ENCODE results near the gene MEX3B. TPM values are rescaled to one million over a fixed set of nuclear protein-coding genes. Genes with fewer than 3 reads are reported as not detected.

MEX3B gene
- total RNA-seq, 2 experiments from 2014 or later: 5.8 to 8.7 TPM

DNA sequence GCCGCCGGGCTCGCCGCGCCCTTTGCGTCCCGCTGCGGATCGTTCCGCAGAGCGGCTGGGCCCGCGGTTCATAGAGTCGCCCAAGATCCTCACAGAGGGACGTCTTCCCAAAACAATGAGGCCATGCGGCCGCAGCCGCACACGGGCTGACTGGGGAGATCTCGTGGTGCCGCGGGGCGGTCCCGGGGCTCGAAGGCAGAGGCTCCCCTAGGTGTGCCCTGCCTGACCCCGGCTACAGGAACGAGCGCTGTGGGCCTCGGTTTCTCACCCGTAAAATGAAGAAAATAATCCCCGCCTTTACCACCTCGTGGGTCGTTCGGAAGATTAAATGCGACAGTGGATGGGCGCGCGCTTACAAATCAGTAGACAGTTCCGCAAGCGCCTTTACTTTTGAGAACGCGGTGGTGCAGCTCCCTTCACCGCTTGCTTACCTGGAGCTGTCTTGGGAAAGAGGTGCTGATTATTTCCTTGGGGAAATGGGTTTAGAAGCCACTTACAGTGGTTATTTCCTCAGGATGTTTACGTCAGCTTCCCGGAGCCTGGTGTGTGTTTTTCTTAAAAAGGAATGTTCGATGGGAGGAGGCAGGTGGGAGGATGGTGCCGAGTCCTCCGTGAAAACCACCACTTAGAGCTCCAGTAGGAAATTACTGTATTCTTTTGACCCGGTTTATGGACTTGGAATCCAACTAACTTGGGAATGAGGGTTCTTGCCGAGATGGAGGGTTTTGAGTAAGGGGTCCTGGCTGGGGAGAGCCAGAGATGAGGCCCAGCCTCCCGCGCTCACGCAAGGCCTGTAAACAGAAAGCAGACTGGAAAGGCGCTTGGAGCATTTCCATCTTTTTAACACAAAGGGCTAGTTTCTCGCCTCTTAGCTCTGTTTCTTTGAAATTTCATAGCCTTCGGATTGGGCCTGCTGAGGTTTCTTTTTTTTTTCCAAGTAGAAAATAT is 1.9 kb upstream of the MEX3B start:
- Histone ChIP-seq H3K36me3 (ENCODE audit: insufficient read depth, low read length) (no peaks in the 10 kb centered on the region), H3K4me3 (ENCODE audit: low read depth, low read length, poor library complexity, severe bottlenecking) (peak overlapping the region; percentile 91), H3K9me2 (ENCODE audit: insufficient read depth, low read length) (no peaks in the 10 kb centered on the region), H2AFZ (ENCODE audit: low read length) (peak overlapping the region; percentile 95), H3K9me3 (ENCODE audit: low read length) (no peaks in the 10 kb centered on the region), H3K4me2 (ENCODE audit: low read length) (peak overlapping the region; percentile 73), H3K4me1 (ENCODE audit: insufficient read depth, low read length, poor library complexity, severe bottlenecking) (peaks cover 8% of the 10 kb centered on the region), H4K20me1 (ENCODE audit: insufficient read depth, low read length) (no peaks in the 10 kb centered on the region), H3K27ac (ENCODE audit: low read depth, low read length, poor library complexity, severe bottlenecking) (no peak overlapping the region), H3K79me2 (ENCODE audit: insufficient read depth, low read depth, low read length) (no peaks in the 10 kb centered on the region)
- DNase-seq (ENCODE audit: low spot score): no peak
- ChIA-PET CTCF (ENCODE audit: unreplicated experiment) (interaction anchor here (0.6 kb wide), 1 partner anchor 264 kb away, joined by 5 read pairs; no protein-coding TSS in a partner anchor), POLR2A (interaction anchor here (0.7 to 1.1 kb wide), 3 partner anchors 15 to 185 kb away, joined by 3 to 4 read pairs (median 3); no protein-coding TSS in a partner anchor)
- intact Hi-C loops (cut with micrococcal nuclease; ENCODE audit: unreplicated experiment): loop anchor here (2.0 to 10.0 kb wide), 8 partner anchors 110 to 1160 kb away; partner anchors contain the start of genes HDGFL3 and TLNRD1
- BruUV-seq (replicated peaks): no TSS peak
- TF ChIP-seq EZH2phosphoT487 (IDR thresholded peaks at IDR 0.05; ENCODE audit: borderline replicate concordance, low read depth, low read length): no peak
- TF ChIP-seq, protein P1, sequence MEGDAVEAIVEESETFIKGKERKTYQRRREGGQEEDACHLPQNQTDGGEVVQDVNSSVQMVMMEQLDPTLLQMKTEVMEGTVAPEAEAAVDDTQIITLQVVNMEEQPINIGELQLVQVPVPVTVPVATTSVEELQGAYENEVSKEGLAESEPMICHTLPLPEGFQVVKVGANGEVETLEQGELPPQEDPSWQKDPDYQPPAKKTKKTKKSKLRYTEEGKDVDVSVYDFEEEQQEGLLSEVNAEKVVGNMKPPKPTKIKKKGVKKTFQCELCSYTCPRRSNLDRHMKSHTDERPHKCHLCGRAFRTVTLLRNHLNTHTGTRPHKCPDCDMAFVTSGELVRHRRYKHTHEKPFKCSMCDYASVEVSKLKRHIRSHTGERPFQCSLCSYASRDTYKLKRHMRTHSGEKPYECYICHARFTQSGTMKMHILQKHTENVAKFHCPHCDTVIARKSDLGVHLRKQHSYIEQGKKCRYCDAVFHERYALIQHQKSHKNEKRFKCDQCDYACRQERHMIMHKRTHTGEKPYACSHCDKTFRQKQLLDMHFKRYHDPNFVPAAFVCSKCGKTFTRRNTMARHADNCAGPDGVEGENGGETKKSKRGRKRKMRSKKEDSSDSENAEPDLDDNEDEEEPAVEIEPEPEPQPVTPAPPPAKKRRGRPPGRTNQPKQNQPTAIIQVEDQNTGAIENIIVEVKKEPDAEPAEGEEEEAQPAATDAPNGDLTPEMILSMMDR (conservative IDR thresholded peaks at IDR 0.05; ENCODE audit: low read length): 0 out of 2 replicates have a peak, but pooled peaks have one; percentile 16

DNA sequence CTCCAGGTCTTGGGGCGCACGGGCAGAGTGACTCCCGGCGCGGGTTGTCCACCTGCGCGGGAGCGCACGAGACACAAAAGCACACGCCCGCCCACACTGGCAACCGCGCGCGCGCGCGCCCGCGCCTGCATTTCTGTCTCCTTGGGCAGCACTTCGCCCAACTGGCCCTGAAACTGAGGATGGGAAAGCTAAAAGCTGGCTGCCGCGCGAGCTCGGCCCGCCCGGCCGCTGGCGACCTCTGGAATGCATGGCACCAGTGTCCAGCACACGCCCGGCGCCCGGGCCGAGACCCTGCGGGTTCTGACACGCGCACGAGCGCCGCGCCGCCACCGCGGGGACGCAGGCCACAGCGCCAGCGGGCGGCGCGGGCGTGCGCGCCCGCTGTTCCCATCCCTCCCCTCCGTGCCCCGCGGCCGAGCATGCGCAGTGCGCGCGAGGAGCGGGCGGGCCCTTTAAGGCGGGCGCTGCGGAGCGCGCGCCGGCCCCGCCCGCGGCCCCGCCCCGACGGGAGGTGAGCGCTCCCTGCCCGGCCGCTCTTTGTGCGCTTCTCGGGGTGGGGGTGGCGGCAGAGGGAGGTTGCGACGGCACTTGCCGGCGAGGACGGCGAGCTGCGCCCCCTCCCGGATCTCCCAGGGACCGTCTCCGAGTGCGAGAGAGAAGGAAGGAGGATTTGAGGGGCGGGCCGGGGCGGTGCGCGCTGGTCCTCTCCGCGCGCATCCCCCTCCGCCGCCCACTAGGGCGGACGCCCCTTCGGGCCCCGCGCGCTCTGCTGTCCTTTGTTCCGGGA is 1.0 kb upstream of the MEX3B start:
- CTCF ChIA-PET (ENCODE audit: unreplicated experiment): interaction anchor here (0.6 kb wide), 1 partner anchor 263 kb away, joined by 5 read pairs; no protein-coding TSS in a partner anchor
- BruUV-seq (replicated peaks): no TSS peak
- H3K4me1 ChIP-seq (ENCODE audit: insufficient read depth, low read length, poor library complexity, severe bottlenecking): peaks cover 8% of the 10 kb centered on the region
- peak overlapping the region; percentile 85 for H3K27ac ChIP-seq (ENCODE audit: low read depth, low read length, poor library complexity, severe bottlenecking)
- peak overlapping the region; percentile 95 for H2AFZ ChIP-seq (ENCODE audit: low read length)
- peak; percentile 92 for DNase-seq (ENCODE audit: low spot score)
- no peaks in the 10 kb centered on the region for H3K9me3 ChIP-seq (ENCODE audit: low read length)
- H3K4me2 ChIP-seq (ENCODE audit: low read length): peak overlapping the region; percentile 96
- TF ChIP-seq, protein P1 (conservative IDR thresholded peaks at IDR 0.05; ENCODE audit: low read length): peak; percentile 72
- no peak for TF ChIP-seq EZH2phosphoT487 (IDR thresholded peaks at IDR 0.05; ENCODE audit: borderline replicate concordance, low read depth, low read length)
- no peaks in the 10 kb centered on the region for H3K36me3 ChIP-seq (ENCODE audit: insufficient read depth, low read length)
- peak overlapping the region; percentile 91 for H3K4me3 ChIP-seq (ENCODE audit: low read depth, low read length, poor library complexity, severe bottlenecking)
- no peaks in the 10 kb centered on the region for H3K9me2 ChIP-seq (ENCODE audit: insufficient read depth, low read length)
- H3K79me2 ChIP-seq (ENCODE audit: insufficient read depth, low read depth, low read length): no peaks in the 10 kb centered on the region
- no peaks in the 10 kb centered on the region for H4K20me1 ChIP-seq (ENCODE audit: insufficient read depth, low read length)
- POLR2A ChIA-PET: interaction anchor here (0.6 to 1.1 kb wide), 4 partner anchors 16 to 186 kb away, joined by 3 to 4 read pairs (median 4); no protein-coding TSS in a partner anchor
- intact Hi-C loops (cut with micrococcal nuclease; ENCODE audit: unreplicated experiment): loop anchor here (2.0 to 10.0 kb wide), 8 partner anchors 110 to 1160 kb away; partner anchors contain the start of genes HDGFL3 and TLNRD1
